Mesendoderm (in vitro differentiated cells): ENCODE measurements around the gene TTL.
"Not testable (repeated sequence)": the region's sequence is repeated elsewhere in the genome, so short reads cannot be mapped to it uniquely, and the experiment has no call there.

Experiments
- DNase-seq: peaks from one replicate; pipeline ENCODE4 v3.0.0; 2013
- H2AK5ac ChIP-seq: 2 replicates; pipeline ENCODE4 v1.6.1; 2013; ENCODE audit warnings: low read length, inconsistent platforms
- H2BK120ac ChIP-seq: 2 replicates; pipeline ENCODE4 v1.6.1; 2013; ENCODE audit warnings: low read depth, mild to moderate bottlenecking, low read length, moderate library complexity, mixed read lengths
- H2BK15ac ChIP-seq: replicated peaks from 2 replicates; pipeline ENCODE4 v1.6.1; 2013; ENCODE audit warnings: low read depth, mild to moderate bottlenecking, moderate library complexity
- H2BK5ac ChIP-seq: 2 replicates; pipeline ENCODE4 v1.6.1; 2013; ENCODE audit warnings: low read length, inconsistent platforms
- H3K18ac ChIP-seq: 2 replicates; pipeline ENCODE4 v1.6.1; 2013; ENCODE audit warnings: mild to moderate bottlenecking, low read length, mixed read lengths
- H3K23ac ChIP-seq: one replicate; pipeline ENCODE4 v1.6.1; 2013; ENCODE audit warnings: low read length
- H3K27ac ChIP-seq: 2 replicates; pipeline ENCODE4 v1.5.1; 2013; ENCODE audit warnings: low read depth, mild to moderate bottlenecking, inconsistent platforms, low read length, moderate library complexity
- H3K27me3 ChIP-seq: 2 replicates; pipeline ENCODE4 v1.6.1; 2013; ENCODE audit warnings: low read length, control low read depth, mild to moderate bottlenecking, inconsistent platforms; ENCODE audit not compliant: insufficient read depth, poor library complexity
- H3K36me3 ChIP-seq: 2 replicates; pipeline ENCODE4 v1.6.1; 2013; ENCODE audit warnings: low read length, inconsistent platforms; ENCODE audit not compliant: control insufficient read depth, insufficient read depth
- H3K4ac ChIP-seq: one replicate; pipeline ENCODE4 v1.6.1; 2013; ENCODE audit warnings: low read depth, mild to moderate bottlenecking, low read length, moderate library complexity
- H3K4me1 ChIP-seq: 2 replicates; pipeline ENCODE4 v1.6.1; 2013; ENCODE audit warnings: low read depth, low read length, inconsistent platforms; ENCODE audit not compliant: control insufficient read depth
- H3K4me2 ChIP-seq: 2 replicates; pipeline ENCODE4 v1.6.1; 2013; ENCODE audit warnings: low read length
- H3K4me3 ChIP-seq: 2 replicates; pipeline ENCODE4 v1.5.1; 2013; ENCODE audit warnings: mild to moderate bottlenecking, low read length
- H3K56ac ChIP-seq: one replicate; pipeline ENCODE4 v1.6.1; 2013; ENCODE audit warnings: low read length
- H3K79me1 ChIP-seq: 2 replicates; pipeline ENCODE4 v1.6.1; 2013; ENCODE audit warnings: low read length, inconsistent platforms
- H3K79me2 ChIP-seq: 2 replicates; pipeline ENCODE4 v1.6.1; 2013; ENCODE audit warnings: mild to moderate bottlenecking, low read length; ENCODE audit not compliant: control insufficient read depth, insufficient read depth
- H3K9ac ChIP-seq: 2 replicates; pipeline ENCODE4 v1.6.1; 2013; ENCODE audit warnings: low read length, inconsistent platforms
- H4K5ac ChIP-seq: one replicate; pipeline ENCODE4 v1.6.1; 2013; ENCODE audit warnings: low read length
- H4K8ac ChIP-seq: one replicate; pipeline ENCODE4 v1.6.1; 2013; ENCODE audit warnings: low read depth, mild to moderate bottlenecking, control low read depth, low read length, moderate library complexity
- WGBS: extraction: QIAGEN DNeasy Blood & Tissue Kit; methylation state at CpG from one replicate; pipeline ENCODE4 v1.1.7; 2013; ENCODE audit warnings: low lambda C conversion rate, missing lambda C conversion rate; ENCODE audit not compliant: insufficient coverage; ENCODE audit errors: extremely low coverage; 5-methylcytosine and 5-hydroxymethylcytosine counted together

Gene TTL

DNA sequence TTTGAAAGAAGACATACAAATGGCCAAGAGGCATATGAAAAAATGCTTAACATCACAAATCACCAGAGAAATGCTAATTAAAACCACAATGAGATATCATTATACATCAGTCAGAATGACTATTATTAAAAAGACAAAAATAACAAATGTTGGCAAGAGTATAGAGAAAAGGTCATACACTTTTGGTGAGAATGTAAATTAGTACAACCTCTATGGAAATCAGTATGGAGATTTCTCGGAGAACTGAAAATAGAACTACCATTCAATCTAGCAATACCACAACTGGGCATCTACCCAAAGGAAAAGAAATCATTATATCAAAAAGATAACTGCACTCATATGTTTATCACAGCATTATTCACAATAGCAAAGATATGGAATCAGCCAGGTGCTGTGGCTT, 37.7 kb upstream of the TTL start:
- DNase-seq, H3K23ac ChIP-seq, H3K56ac ChIP-seq, H2AK5ac ChIP-seq, H3K27ac ChIP-seq, H3K4ac ChIP-seq, H3K4me1 ChIP-seq, H3K4me3 ChIP-seq, H3K79me2 ChIP-seq, H3K79me1 ChIP-seq, H2BK120ac ChIP-seq, H4K8ac ChIP-seq, H2BK5ac ChIP-seq, H3K18ac ChIP-seq, H2BK15ac ChIP-seq, H4K5ac ChIP-seq, H3K9ac ChIP-seq, H3K4me2 ChIP-seq, H3K36me3 ChIP-seq, H3K27me3 ChIP-seq: not testable (repeated sequence)
- WGBS: no CpG with 5 or more reads among the region's 1 CpG

DNA sequence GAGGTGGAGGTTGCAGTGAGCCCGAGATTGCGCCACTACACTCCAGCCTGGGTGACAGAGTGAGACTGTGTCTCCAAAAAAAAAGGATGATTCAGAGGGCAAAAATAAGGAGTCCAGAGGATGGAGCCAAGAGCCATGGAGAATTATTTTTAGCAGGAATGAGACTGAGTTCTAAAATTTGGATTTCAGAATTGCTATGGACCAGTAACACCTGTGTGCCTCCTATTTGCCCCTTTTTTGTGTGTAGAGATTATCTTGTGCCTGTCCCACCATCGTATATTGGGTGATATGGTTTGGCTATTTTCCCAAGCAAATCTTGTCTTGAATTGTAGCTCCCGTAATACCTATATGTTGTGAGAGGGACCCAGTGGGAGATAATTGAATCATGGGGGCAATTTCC, 32.1 kb upstream of the TTL start:
- no CpG with 5 or more reads among the region's 4 CpGs for WGBS
- no peak overlapping the region for H2AK5ac ChIP-seq
- no peak overlapping the region for H3K56ac ChIP-seq
- no peak overlapping the region for H3K18ac ChIP-seq
- no peaks in the 10 kb centered on the region for H3K79me2 ChIP-seq
- no peak overlapping the region for H2BK120ac ChIP-seq
- H3K36me3 ChIP-seq: no peaks in the 10 kb centered on the region
- no peak overlapping the region for H4K8ac ChIP-seq
- H2BK15ac ChIP-seq: no peak overlapping the region
- DNase-seq: no peak
- no peak overlapping the region for H4K5ac ChIP-seq
- H3K4ac ChIP-seq: no peak overlapping the region
- no peak overlapping the region for H3K23ac ChIP-seq
- H3K79me1 ChIP-seq: no peaks in the 10 kb centered on the region
- H2BK5ac ChIP-seq: no peak overlapping the region
- H3K27me3 ChIP-seq: no peaks in the 10 kb centered on the region
- no peak overlapping the region for H3K4me2 ChIP-seq
- H3K9ac ChIP-seq: no peak overlapping the region
- no peaks in the 10 kb centered on the region for H3K4me1 ChIP-seq
- no peak overlapping the region for H3K4me3 ChIP-seq
- no peak overlapping the region for H3K27ac ChIP-seq

DNA sequence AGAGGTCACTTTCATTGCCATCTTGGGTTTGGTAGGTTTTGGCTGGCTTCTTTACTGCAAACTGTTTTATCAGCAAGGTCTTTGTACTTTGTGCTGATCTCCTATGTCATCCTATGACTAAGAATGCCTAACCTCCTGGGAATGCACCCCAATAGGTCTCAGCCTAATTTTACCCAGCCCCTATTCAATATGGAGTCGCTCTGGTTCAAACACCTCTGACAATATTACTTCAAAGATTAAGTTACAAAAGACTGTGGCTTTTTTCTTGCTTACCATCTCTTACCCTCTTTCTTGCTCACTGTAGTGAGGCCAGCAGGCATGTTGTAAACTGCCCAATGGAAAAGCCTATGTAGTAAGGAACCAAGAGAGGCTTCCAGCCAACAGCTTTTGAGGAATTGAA, 30.6 kb upstream of the TTL start:
- WGBS: no CpG with 5 or more reads among the region's 1 CpG
- H4K8ac ChIP-seq: no peak overlapping the region
- DNase-seq: no peak
- no peaks in the 10 kb centered on the region for H3K4me1 ChIP-seq
- no peak overlapping the region for H3K4me2 ChIP-seq
- H3K27ac ChIP-seq: no peak overlapping the region
- no peak overlapping the region for H3K9ac ChIP-seq
- H3K79me1 ChIP-seq: no peaks in the 10 kb centered on the region
- H3K4me3 ChIP-seq: no peak overlapping the region
- H2BK120ac ChIP-seq: no peak overlapping the region
- no peak overlapping the region for H3K18ac ChIP-seq
- no peaks in the 10 kb centered on the region for H3K79me2 ChIP-seq
- no peak overlapping the region for H4K5ac ChIP-seq
- H2BK15ac ChIP-seq: no peak overlapping the region
- no peak overlapping the region for H2AK5ac ChIP-seq
- no peak overlapping the region for H2BK5ac ChIP-seq
- H3K27me3 ChIP-seq: no peaks in the 10 kb centered on the region
- H3K4ac ChIP-seq: no peak overlapping the region
- no peak overlapping the region for H3K56ac ChIP-seq
- no peaks in the 10 kb centered on the region for H3K36me3 ChIP-seq
- no peak overlapping the region for H3K23ac ChIP-seq

DNA sequence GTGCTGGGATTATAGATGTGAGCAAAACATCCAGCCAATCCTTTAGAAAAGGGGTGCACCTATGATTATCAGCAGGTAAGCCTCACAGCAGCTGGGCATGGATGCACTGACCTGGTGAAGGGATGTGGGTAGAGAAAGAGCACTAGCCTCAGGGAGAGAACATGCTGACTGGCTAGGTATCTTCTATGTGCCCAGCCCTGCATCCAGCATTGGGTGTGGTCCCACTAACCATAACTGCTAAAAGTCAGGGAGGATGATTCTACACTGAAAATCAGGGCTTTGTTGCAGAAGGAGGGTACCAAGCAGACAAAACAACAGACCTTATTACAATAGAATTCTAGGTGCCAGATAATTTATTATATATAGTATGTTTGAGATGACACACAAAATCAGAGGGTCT, 27.4 kb upstream of the TTL start:
- H2BK5ac ChIP-seq: no peak overlapping the region
- H3K36me3 ChIP-seq: no peaks in the 10 kb centered on the region
- H3K4me1 ChIP-seq: no peaks in the 10 kb centered on the region
- no peaks in the 10 kb centered on the region for H3K79me2 ChIP-seq
- no peak overlapping the region for H3K4ac ChIP-seq
- no peak overlapping the region for H2BK120ac ChIP-seq
- no peak overlapping the region for H3K4me3 ChIP-seq
- H3K4me2 ChIP-seq: no peak overlapping the region
- H3K9ac ChIP-seq: no peak overlapping the region
- no peak overlapping the region for H4K5ac ChIP-seq
- H2AK5ac ChIP-seq: no peak overlapping the region
- no peak overlapping the region for H3K27ac ChIP-seq
- no peak overlapping the region for H3K56ac ChIP-seq
- H3K18ac ChIP-seq: no peak overlapping the region
- no peak for DNase-seq
- H4K8ac ChIP-seq: no peak overlapping the region
- H2BK15ac ChIP-seq: no peak overlapping the region
- no peak overlapping the region for H3K23ac ChIP-seq
- H3K79me1 ChIP-seq: no peaks in the 10 kb centered on the region
- H3K27me3 ChIP-seq: no peaks in the 10 kb centered on the region

DNA sequence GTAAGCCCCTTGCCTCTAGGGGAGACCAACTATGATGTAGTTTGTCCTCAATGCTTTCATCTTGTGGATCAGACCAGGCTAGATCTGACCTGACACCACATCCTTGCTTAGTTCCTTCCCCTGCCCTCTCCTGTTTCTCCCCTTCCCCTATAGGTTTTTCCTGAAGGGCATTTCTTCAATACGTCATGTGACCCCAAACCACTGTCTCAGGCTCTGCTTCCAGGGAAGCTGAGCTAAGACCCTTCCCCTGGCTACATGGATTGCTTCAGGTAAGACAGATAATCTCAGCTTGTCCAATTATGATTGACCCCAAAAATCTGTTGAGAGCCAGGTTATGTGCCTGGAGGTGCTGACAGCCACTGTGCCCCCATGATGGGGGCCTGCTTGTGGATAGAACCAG, 22.6 kb upstream of the TTL start:
- H2BK5ac ChIP-seq: no peak overlapping the region
- no CpG with 5 or more reads among the region's 1 CpG for WGBS
- no peaks in the 10 kb centered on the region for H3K79me2 ChIP-seq
- no peak overlapping the region for H3K27ac ChIP-seq
- H3K56ac ChIP-seq: no peak overlapping the region
- H3K23ac ChIP-seq: no peak overlapping the region
- no peaks in the 10 kb centered on the region for H3K36me3 ChIP-seq
- H4K8ac ChIP-seq: no peak overlapping the region
- no peak overlapping the region for H3K4ac ChIP-seq
- DNase-seq: no peak
- no peak overlapping the region for H2BK120ac ChIP-seq
- no peak overlapping the region for H3K4me3 ChIP-seq
- no peak overlapping the region for H3K4me2 ChIP-seq
- H2BK15ac ChIP-seq: no peak overlapping the region
- no peak overlapping the region for H3K9ac ChIP-seq
- H2AK5ac ChIP-seq: no peak overlapping the region
- no peak overlapping the region for H3K18ac ChIP-seq
- no peak overlapping the region for H4K5ac ChIP-seq
- no peaks in the 10 kb centered on the region for H3K79me1 ChIP-seq
- H3K27me3 ChIP-seq: no peaks in the 10 kb centered on the region
- H3K4me1 ChIP-seq: no peaks in the 10 kb centered on the region

DNA sequence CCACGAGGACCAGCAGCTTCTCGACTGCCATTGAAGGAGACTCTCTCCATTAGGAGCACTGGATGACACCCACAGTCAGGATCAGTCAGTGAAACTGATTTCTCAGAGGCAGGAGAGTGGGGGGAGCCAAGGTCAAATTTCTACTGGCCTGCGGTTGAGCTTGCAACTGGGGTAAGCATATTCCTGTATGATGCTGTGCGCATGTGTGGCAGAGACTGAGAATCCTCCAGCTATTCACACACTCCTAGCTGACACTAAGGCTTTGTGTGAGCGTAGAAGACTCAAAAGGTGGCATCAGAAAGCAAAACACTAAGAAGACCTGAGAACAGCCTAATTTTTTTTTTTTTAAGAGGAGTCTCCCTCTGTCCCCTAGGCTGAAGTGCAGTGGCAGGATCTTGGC, 19.8 kb upstream of the TTL start:
- Histone ChIP-seq H3K56ac (no peak overlapping the region), H3K27ac (no peak overlapping the region), H3K79me2 (no peaks in the 10 kb centered on the region), H2BK120ac (no peak overlapping the region), H3K4me1 (no peaks in the 10 kb centered on the region), H3K18ac (no peak overlapping the region), H3K23ac (no peak overlapping the region), H2BK15ac (no peak overlapping the region), H4K8ac (no peak overlapping the region), H3K4ac (no peak overlapping the region), H3K27me3 (no peaks in the 10 kb centered on the region), H3K36me3 (no peaks in the 10 kb centered on the region), H3K9ac (no peak overlapping the region), H4K5ac (no peak overlapping the region), H3K79me1 (no peaks in the 10 kb centered on the region), H2AK5ac (no peak overlapping the region), H3K4me2 (no peak overlapping the region), H3K4me3 (no peak overlapping the region), H2BK5ac (no peak overlapping the region)
- no CpG with 5 or more reads among the region's 5 CpGs for WGBS
- DNase-seq: no peak
